Small intestine (tissue), 7 donors: ENCODE data around the gene SLC9A2. TPM values are rescaled to one million over a fixed set of nuclear protein-coding genes. Genes with fewer than 3 reads are reported as not detected.

ENCODE experiments used
- DNase-seq, 2 donors: peaks; one replicate each; pipeline versions ENCODE4 v3.0.0 to v3.0.0-alpha.2; 2013
- FAIRE-seq: peaks from 2 replicates; lab custom pipeline; 2012; peaks lifted over from hg19 to GRCh38; lab: Jason Lieb, UNC
- H3K27ac ChIP-seq, 3 donors: one replicate each; pipeline ENCODE4 v1.5.1; 2013; ENCODE audit warnings: low read length in 2 of 3, mild to moderate bottlenecking in 2 of 3, control low read depth in 1 of 3, inconsistent platforms in 1 of 3, low read depth in 1 of 3, moderate library complexity in 1 of 3
- H3K27me3 ChIP-seq, 3 donors: one replicate each; pipeline ENCODE4 v1.6.1; 2013; ENCODE audit warnings: low read length in 3 of 3, inconsistent platforms in 1 of 3; ENCODE audit not compliant: control insufficient read depth in 3 of 3, insufficient read depth in 3 of 3
- H3K36me3 ChIP-seq, 3 donors: one replicate each; pipeline ENCODE4 v1.6.1; 2013; ENCODE audit warnings: low read length in 3 of 3, inconsistent platforms in 1 of 3, low read depth in 1 of 3, mild to moderate bottlenecking in 1 of 3, moderate library complexity in 1 of 3; ENCODE audit not compliant: control insufficient read depth in 3 of 3, insufficient read depth in 2 of 3
- H3K4me1 ChIP-seq, 3 donors: one replicate each; pipeline ENCODE4 v1.6.1; 2013; ENCODE audit warnings: low read length in 2 of 3, inconsistent platforms in 1 of 3, low read depth in 1 of 3, mild to moderate bottlenecking in 1 of 3, moderate library complexity in 1 of 3; ENCODE audit not compliant: control insufficient read depth in 3 of 3, insufficient read depth in 2 of 3
- H3K4me3 ChIP-seq, 3 donors: one replicate each; pipeline ENCODE4 v1.5.1; 2013; ENCODE audit warnings: low read length in 3 of 3, control low read depth in 1 of 3, inconsistent platforms in 1 of 3, low read depth in 1 of 3, mild to moderate bottlenecking in 1 of 3, moderate library complexity in 1 of 3
- H3K9me3 ChIP-seq, 2 donors: one replicate each; pipeline ENCODE4 v1.6.1; 2013; ENCODE audit warnings: low read depth in 1 of 2, low read length in 1 of 2; ENCODE audit not compliant: control insufficient read depth in 2 of 2, insufficient read depth in 1 of 2
- WGBS, 3 donors: extraction: QIAGEN DNeasy Blood & Tissue Kit; methylation state at CpG; one replicate each; pipeline ENCODE4 v1.1.7; 2013; 5-methylcytosine and 5-hydroxymethylcytosine counted together
- polyA plus RNA-seq, 4 donors: library from polyadenylated mRNA; stranded (reverse) in 3 of 4; unstranded in 1 of 4; fragments of 200-250 nt in 3 of 4; fragments of 120-200 nt in 1 of 4; gene quantifications; one replicate each; pipeline versions ENCODE4 v1.2.1 to v1.2.3, GENCODE V29; 2013
- donor health status: healthy with polysubstance abuse.
- donor health status: control.
- donor health status: control.
- donor health status: Bipolar disorder and iron deficiency.
- donor health status: healthy.

Gene SLC9A2
- polyA plus RNA-seq, 4 donors = 1.4 to 4.7 (median 2.7) TPM

GRCh38 chr2:102589444-102589843, 29.9 kb upstream of the SLC9A2 start:
- H3K4me3 ChIP-seq = no peak overlapping the region
- H3K27me3 ChIP-seq = no peaks in the 10 kb centered on the region
- WGBS, 3 donors = 69 to 84% (median 74%) methylated on average over 4 of the region's 4 CpGs
- H3K9me3 ChIP-seq = no peaks in the 10 kb centered on the region
- no peaks in the 10 kb centered on the region for H3K36me3 ChIP-seq
- H3K4me1 ChIP-seq = peaks cover 0 to 35% (median 1%) of the 10 kb centered on the region in 3 donors
- DNase-seq = no peak
- H3K27ac ChIP-seq = no peak overlapping the region
- no peak for FAIRE-seq

DNA sequence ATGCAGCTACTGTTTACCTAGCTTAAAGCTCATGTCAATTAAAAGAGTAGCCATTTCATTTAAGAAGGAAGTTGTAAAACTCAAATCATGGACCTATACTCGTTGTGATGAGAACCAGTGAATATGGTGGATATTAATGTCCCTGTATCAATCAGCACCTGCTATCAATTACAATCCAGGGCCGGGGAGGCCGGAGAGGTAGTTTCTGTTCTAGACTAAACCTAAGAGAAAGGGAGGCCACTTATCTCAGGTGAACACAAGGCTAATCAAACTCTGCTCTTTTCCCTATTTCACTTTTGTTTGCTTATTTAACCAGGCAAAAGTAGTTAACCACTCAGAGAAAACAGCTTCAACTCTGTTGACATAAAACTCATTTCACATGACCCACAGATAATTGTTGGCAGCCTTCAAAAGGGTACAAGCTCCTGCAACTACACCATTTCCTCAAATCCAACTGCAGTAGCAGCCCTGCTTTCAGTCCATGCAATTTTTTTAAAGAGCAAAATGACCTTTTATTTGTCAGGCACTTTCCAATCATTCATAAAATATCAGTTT, 27.8 kb upstream of the SLC9A2 start:
- H3K36me3 ChIP-seq = no peaks in the 10 kb centered on the region
- DNase-seq = peak; percentile 44 to 48
- no peaks in the 10 kb centered on the region for H3K9me3 ChIP-seq
- no peak for FAIRE-seq
- 6 to 55% (median 26%) methylated on average over 3 of the region's 3 CpGs for WGBS, 3 donors
- H3K4me1 ChIP-seq = peaks cover 0 to 25% (median 1%) of the 10 kb centered on the region in 3 donors
- H3K27ac ChIP-seq = peak overlapping the region in 1 of 3 donors; percentile 39
- H3K27me3 ChIP-seq = peaks cover 0 to 2% (median 0%) of the 10 kb centered on the region in 3 donors
- no peak overlapping the region for H3K4me3 ChIP-seq

GRCh38 chr2:102592601-102593000, 26.8 kb upstream of the SLC9A2 start:
- peak; percentile 42 to 66 for DNase-seq
- 72 to 86% (median 81%) methylated on average over 2 of the region's 2 CpGs for WGBS, 3 donors

DNA sequence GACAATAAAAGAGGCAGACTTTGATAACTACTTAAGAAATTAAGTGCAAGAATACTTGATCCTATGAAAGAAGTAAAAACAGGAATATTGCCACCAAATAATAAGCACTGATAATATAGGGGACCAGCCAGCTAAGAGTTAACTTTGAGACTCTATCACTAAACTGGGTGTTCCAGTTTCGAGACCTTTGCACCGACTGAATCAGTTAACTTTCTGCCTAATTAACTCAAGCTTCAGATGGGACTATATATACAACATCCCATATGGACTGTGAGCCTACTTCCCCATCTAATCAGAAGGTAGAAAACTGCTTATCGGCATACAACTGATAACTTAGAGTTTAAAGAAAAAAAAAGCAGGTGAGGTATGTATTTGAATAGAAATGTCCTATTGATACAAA, 25.8 kb upstream of the SLC9A2 start:
- Histone ChIP-seq H3K4me1 (peaks cover 0 to 21% (median 1%) of the 10 kb centered on the region in 3 donors), H3K9me3 (no peaks in the 10 kb centered on the region), H3K36me3 (no peaks in the 10 kb centered on the region), H3K27ac (no peak overlapping the region), H3K27me3 (peaks cover 0 to 2% (median 0%) of the 10 kb centered on the region in 3 donors), H3K4me3 (no peak overlapping the region)
- FAIRE-seq (peak; percentile 51), DNase-seq (peak; percentile 66 to 91)
- 17 to 47% (median 25%) methylated on average over 3 of the region's 3 CpGs for WGBS, 3 donors

More at GRCh38 chr2:102592601-102593000, 26.8 kb upstream of the SLC9A2 start:
- no peaks in the 10 kb centered on the region for H3K9me3 ChIP-seq
- H3K27me3 ChIP-seq = peaks cover 0 to 2% (median 0%) of the 10 kb centered on the region in 3 donors
- no peak for FAIRE-seq
- no peaks in the 10 kb centered on the region for H3K36me3 ChIP-seq
- H3K4me1 ChIP-seq = peaks cover 0 to 21% (median 1%) of the 10 kb centered on the region in 3 donors
- H3K4me3 ChIP-seq = no peak overlapping the region
- no peak overlapping the region for H3K27ac ChIP-seq

- H3K27ac ChIP-seq = no peak overlapping the region
- no peaks in the 10 kb centered on the region for H3K9me3 ChIP-seq
- H3K36me3 ChIP-seq = no peaks in the 10 kb centered on the region
- WGBS, 3 donors = 53 to 60% (median 60%) methylated on average over 6 of the region's 6 CpGs
- no peak for DNase-seq
- no peak overlapping the region for H3K4me3 ChIP-seq
- H3K4me1 ChIP-seq = peaks cover 0 to 21% (median 1%) of the 10 kb centered on the region in 3 donors
- peaks cover 0 to 2% (median 0%) of the 10 kb centered on the region in 3 donors for H3K27me3 ChIP-seq
- FAIRE-seq = no peak
Observed at GRCh38 chr2:102594445-102595016, 24.8 kb upstream of the SLC9A2 start.

DNA sequence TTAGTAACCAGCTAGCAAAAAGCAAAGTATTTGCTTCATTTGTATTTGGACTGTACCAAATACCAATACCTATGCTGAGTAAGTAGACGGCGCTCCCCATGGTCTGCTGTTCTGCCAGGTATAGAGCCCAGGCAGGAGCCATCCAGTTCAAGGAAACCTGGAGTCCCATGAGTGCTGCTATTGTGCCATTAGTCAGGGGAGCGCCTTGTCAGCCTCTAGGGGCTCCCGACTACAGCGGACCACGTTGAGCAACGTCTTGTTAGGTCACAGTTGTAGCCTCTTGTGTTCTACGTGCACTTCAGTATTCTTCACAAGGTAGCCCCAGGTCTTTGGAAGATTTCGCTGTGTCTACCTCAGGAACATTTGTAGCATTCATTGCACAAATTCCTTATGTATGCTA, 21.6 kb upstream of the SLC9A2 start:
- DNase-seq (no peak), FAIRE-seq (no peak)
- Histone ChIP-seq H3K4me1 (peaks cover 0 to 9% (median 1%) of the 10 kb centered on the region in 3 donors), H3K36me3 (no peaks in the 10 kb centered on the region), H3K27me3 (peaks cover 0 to 2% (median 0%) of the 10 kb centered on the region in 3 donors), H3K27ac (no peak overlapping the region), H3K4me3 (no peak overlapping the region), H3K9me3 (no peaks in the 10 kb centered on the region)
- 75 to 83% (median 80%) methylated on average over 9 of the region's 9 CpGs for WGBS, 3 donors

GRCh38 chr2:102599486-102599885, 19.9 kb upstream of the SLC9A2 start:
- no peak overlapping the region for H3K4me3 ChIP-seq
- no peak for FAIRE-seq
- no peak for DNase-seq
- no peaks in the 10 kb centered on the region for H3K36me3 ChIP-seq
- H3K27ac ChIP-seq = no peak overlapping the region
- 66 to 75% (median 66%) methylated on average over 6 of the region's 6 CpGs for whole genome bisulfite sequencing, 3 donors
- H3K9me3 ChIP-seq = no peaks in the 10 kb centered on the region
- H3K27me3 ChIP-seq = peaks cover 0 to 2% (median 0%) of the 10 kb centered on the region in 3 donors
- no peaks in the 10 kb centered on the region for H3K4me1 ChIP-seq

DNA sequence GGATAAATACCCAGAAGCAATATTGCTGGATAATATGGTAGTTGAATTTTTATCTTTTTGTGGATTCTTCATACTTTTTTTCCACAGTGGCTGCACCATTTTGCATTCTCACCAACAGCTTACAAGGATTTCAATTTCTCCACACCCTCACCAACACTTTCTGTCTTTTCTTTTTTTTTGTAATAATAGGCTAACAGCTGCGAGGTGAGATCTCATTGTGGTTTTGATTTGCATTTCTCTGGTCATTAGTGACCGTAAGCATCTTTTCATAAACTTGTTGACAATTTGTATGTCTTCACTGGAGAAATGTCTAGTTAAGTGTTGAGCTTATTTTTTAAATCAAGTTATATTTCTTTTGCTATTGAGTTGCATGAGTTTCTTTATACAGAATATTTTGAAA, 17.6 kb upstream of the SLC9A2 start:
- Histone ChIP-seq H3K27me3 (no peaks in the 10 kb centered on the region), H3K4me3 (no peak overlapping the region), H3K4me1 (peaks cover 0 to 3% (median 3%) of the 10 kb centered on the region in 3 donors), H3K9me3 (no peaks in the 10 kb centered on the region), H3K36me3 (no peaks in the 10 kb centered on the region), H3K27ac (no peak overlapping the region)
- FAIRE-seq (no peak), DNase-seq (no peak)
- 74 to 90% (median 83%) methylated on average over 2 of the region's 2 CpGs for WGBS, 3 donors
